ENCODE data around the gene NOS1.

The NOS1 gene

DNA sequence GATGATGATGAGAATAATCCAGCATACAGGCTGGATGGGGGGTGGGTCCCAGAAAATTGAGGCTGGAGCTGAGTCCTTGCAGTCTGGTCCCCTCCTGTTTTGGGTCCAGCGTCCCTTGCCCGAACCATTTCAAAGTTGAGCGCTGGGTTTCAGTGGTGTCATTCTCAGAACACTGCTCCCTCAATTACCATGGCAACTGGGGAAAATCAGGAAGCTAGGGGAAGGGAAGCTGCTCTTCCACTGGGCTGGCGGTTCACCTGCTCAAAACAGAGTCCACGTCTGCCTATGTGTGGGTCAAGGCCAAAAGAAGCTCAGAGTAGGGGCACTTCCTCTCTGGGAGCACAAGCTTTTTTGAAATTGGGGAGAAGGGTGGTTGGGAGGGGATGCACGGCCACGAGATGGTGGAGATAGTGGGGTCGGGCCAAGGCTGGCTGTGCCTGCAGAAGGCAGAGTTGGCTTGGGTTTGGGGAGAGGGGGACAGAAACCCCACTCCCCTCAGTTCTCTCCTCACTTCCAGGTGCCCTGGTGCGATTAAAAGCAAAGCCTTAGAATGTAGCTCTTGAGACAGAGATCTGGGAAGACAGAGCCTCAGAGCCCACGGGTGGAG lies 1.7 kb upstream of the NOS1 start:
- DNase-seq = no peak

DNA sequence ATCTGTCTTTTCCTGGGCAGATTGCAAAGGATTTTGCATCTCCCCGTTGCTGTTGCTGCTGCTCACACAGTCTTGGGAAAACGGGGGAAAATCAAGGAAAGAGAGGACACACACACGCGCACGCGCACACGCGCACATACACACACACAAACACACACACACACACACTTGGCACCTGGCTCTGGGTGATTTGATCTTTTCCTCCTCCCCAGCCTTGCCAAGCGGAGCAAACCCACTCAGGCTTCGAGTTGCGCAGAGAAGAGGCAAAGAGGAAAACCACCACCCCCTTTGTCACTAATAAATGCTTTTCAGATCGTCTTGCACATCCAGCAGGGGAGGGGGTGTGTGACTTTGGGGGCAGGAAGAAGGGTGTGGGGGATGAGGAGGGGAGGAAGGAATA lies 965 bp upstream of the NOS1 start:
- DNase-seq = no peak

DNA sequence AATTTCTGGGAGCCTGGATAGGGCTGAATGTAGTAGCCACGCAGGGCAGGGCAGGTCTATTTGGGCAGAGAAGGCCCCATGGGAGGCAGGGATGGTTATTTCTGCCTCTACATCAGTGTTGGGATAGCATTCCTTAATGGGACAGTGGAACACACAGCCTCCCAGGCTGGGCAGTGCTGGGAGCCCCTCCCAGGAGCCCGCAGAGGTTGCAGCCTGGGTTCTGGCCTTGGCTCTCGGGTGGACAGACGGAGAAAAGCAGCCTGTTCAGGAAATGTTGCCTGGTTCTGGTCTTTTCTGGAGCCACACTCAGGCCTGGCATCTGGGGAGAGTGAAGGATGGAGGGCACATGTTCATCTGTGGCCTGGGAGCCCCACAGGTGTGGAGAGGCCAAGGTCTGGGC lies 479 bp upstream of the NOS1 start:
- DNase-seq = no peak

DNA sequence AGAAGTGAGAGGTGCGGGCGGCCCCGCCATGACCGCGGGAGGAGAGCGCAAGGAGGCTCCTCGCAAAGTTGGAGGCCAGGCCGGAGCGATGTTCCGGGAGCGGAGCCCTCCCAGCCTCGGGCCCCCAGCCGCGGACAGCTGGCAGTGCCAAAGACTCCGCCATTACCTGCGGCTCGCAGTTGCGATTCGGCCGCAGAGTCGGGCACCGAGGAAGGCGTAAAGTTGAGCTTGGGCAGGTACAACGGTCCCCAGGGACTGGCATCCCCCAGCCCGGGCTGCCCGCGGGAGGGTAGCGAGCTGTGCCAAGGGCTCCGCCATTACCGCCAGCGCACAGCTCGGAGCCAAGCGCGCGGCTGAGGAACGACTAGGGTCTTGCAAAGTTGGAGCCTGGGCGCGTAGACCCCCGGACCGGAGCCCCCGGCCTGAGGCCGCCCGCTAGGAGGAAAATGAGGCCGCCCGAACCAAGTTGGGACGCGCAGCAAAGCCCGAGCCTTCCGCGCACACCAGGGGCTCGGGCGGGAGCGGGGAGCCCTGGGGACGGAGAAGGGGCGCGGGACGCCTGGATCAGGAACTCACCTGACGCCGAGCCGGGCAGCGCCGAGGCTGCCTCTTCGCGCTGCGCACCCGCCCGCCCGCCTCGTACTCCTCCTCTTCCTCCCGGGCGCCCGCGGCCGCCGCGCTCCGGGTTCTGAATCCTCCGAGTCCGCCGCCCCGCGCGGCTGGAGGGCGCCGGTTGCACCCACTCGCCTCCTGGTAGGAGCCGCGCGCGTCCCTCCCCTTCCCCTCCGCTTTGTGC lies 677 bp downstream of the NOS1 start:
- no peak for DNase-seq

DNA sequence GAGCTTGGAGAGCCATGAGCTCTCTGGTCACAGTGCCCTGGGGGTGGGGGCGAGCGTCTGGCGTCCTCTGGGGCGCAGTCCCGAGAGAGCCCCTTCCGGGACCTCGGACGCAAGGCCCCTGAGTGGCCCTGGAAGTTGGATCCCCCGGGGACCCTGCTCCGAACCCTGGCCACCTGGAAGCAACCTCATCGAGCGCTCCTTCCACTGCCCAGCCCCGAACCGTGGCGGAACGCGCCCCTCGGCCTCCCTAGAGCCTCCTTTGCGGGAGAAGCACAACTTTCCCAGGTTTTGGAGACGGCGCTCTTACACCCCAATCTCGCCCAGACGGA lies 1.2 kb downstream of the NOS1 start:
- DNase-seq = no peak

DNA sequence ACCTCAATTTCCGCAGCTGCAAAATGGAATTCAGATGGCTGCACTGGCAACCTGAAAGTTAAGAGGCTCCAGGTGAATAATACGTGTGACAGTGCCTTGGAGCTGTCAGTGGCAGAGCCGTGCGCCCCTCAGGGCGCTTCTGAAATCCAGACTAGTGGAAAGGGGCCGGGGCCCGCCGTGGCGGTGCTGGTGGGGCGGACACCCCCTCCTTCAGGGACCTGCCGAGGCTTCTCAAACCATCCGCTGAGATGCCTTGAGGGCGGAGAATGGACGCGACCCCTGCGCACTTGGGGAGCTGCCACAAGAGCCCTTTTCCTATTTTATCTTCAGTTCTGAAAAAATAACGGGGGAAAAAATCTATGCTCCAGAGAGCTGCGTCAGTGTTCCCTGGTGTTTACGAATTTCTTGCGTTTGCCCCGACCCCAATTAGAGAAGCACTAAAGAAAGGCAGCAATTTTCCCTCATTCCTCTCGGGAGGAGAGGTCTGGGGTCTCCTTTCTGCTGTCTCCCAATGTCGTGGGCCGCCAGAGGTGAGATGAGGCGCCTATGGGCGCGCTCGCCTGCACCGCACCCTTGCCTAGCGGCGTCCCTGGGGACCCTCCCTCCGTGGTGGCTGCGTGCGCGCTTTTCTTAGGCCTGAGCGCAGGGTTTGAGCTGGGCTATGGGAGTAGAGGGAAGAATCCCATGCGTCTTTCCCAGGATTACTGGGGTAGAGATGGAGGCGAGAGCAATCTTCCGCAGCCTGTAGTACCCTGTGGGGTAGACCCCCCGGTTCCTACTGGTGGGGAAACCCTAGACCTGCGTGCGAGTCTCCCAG lies 2.2 kb downstream of the NOS1 start:
- DNase-seq = no peak

DNA sequence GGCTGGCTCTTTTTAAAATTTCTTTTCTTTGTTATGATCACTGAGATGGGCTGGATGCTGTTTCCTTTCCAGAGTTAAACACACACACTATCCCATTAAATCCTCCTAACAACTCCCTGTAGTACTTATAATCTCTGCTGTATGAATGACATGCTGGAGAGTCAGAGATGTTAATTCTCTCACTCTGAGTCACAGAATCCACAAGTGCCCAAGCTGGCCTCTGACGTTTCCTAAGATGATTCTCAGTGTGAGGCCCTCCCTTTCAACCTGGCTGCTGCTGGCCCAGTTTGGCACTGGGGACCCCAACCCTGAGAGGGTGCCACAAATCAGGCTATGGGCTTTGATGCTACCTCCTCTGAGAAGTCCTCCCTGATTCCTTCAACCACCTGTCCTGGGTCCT lies 5.4 kb downstream of the NOS1 start:
- DNase-seq = no peak

DNA sequence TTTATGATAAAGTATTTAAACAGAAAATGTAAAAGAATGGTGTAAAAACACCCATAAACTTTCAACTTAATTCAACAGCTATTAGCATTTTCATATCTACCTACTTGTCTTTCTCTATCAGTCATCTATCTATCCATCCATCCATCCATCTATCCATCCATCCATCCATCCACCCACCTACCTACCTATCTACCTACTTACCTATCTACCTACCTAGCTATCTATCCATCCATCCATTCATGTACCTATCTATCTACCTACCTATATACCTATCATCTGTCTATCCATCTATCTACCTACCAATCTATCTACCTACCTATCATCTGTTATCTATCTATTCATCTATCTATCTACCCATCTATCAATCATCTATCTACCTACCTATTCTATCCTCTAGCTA lies 8.5 kb downstream of the NOS1 start:
- DNase-seq = no peak

DNA sequence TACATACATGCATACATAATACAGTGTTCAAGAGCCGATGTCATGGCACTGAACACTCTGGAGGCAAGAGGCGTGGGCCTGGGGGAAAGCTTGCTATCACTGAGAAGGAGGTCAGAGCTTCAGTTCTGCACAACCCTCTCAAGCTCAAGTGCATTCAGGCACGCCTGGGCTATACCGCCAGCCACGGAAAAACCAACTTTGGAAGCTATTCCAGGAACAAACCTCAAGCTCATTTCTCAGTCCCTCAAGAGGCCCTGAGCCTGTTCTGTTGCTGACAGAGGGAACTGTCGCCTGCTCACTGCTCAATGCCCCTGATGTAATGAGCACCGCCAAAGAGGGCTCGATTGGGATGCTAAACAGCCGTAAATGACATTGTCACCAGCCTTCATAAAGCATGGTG lies 9.2 kb downstream of the NOS1 start:
- no peak for DNase-seq

DNA sequence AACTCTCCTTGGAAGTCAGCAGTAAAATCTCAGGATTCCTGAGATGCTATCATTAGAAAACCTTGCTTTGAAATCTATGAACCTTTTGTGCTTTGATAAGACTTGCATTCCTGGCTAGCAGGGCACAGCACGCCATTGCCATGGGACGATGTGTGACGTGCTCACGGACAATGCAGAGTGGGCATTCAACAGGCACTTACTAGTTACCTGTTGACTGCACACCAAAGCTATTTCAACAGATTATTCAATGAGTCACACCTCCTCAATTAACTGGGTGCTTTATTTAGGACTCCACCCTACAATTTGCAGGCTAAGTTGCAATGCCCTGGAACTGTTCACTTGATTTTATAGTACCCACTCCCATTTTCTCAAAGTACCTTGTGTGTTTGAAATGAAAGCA lies 11.3 kb downstream of the NOS1 start:
- no peak for DNase-seq

DNA sequence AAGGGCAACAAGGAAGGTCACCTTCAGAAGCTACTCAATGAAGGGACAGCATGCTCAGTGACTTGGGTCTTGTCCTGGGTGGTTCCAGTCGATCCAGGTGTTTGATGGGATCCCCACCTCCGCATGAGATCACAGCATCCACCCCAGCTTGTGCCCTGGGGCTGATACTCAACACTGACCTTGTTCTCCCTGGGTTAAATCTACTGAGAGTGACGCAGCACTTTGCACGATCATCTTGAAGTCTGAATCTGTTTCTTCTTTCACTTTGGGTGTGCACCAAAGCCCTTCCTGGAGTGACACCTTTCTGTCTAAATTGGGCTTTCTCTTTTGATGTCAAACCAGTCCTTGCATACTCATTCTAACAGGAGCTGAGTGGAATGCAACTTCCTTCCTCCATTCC lies 13.8 kb downstream of the NOS1 start:
- no peak for DNase-seq

DNA sequence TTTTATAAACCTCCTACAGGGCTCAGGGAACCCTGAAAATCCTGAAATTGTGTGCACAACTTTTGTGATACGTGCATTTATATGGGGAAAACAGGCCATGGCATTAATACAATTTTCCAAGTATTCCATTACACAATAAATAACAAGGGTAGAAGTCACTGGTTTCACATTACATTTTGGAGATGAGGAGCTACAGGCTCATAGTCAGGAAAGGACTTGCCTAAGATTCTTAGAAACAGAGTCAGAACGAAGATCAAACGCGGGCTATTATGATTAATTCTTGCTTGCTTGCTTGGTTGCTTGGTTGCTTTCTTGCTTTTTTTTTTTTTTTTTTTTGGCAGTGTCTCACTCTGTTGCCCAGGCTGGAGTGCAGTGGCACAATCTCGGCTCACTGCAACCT lies 16.7 kb downstream of the NOS1 start:
- no peak for DNase-seq

DNA sequence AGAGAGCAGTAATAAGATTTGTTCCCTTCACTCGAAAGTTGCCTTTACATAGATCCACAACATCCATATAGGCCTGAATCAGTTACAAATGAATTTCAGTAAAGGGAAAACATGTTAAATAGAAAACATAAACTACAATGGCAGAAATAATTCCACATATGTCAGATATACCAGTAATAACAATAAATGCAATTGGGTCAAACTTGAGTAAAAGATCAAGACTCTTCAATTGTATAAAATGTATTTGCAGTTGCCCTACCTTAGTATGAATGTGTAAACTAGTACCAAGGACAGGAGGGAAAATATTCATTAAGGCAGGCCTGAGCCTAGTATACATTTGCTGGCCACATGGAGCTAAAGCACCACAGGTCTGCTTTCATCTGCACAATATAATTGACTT lies 17.6 kb downstream of the NOS1 start:
- DNase-seq = no peak

DNA sequence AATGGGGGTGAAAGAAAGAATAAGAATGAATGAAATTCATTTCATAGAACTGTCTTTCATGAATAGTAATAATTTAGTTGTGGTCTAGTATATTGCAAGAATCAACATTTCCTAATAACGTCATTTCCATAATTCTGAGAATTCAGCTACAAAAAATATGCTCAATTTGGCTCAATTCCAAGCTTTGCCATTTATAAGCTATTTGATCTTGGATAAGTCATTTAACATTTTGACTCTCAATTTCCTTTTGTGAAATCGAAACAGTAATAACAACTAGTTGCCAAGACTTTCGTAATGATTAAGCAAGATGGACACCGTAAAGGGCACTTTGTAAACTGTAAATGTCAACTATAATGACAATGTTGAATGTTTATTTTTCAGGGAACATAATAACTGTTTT lies 18.1 kb downstream of the NOS1 start:
- DNase-seq = no peak

DNA sequence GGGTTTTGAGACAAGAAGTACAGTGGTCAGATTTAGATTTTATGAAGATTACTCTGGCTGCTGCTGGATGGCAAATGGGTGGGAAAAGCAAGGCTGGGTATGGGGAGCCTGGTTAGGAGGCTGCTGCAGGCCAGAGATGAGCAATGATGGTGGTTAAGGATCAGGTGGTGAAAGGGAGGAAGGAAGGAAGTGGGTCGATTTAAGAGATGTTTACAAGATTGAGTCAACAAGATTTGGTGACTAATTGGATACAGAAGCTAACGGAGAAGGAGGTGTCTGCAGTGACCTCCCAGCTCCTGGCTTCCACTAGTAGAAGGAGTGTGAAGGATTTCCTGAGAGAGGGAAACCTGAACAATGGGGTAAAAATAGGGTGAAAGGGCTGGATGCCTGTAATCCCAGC lies 18.7 kb downstream of the NOS1 start:
- DNase-seq = no peak

DNA sequence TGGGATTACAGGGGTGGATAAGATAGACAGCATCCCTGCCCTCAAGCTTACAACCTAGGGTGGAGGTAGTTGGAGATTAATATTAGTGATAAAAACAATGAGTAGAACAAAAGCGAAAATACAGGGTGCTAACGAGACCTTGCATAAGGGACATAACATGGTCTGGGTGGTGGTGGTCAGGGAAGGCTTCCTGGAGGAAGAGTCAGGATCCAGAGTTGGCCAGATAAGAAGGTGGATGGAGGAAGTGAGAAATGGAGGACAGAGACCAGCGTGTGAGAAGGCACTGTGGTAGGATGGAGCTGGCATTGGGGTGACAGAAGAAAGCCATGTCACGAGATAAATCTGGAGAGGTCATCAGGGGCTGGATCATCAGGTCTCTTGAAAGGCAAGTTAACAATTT lies 19.2 kb downstream of the NOS1 start:
- no peak for DNase-seq

DNA sequence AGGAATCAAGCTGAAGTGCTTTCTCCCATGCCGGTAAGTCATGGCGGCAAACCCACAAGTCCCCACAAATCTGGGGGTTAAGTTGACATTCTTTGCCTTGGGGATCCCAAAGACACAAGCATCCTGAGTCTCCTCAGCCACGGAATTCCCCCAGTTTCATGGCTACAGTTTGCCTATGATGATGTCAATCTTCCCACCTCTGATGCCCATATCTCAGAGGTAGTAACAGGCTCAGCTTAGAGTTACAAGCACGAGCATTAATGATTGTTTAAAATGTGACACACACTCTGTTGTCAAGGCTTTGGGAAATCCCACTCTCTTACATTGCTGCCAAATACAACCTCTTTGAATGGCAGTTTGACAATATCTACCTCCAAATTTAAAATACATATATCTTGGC lies 22.3 kb downstream of the NOS1 start:
- DNase-seq = no peak

DNA sequence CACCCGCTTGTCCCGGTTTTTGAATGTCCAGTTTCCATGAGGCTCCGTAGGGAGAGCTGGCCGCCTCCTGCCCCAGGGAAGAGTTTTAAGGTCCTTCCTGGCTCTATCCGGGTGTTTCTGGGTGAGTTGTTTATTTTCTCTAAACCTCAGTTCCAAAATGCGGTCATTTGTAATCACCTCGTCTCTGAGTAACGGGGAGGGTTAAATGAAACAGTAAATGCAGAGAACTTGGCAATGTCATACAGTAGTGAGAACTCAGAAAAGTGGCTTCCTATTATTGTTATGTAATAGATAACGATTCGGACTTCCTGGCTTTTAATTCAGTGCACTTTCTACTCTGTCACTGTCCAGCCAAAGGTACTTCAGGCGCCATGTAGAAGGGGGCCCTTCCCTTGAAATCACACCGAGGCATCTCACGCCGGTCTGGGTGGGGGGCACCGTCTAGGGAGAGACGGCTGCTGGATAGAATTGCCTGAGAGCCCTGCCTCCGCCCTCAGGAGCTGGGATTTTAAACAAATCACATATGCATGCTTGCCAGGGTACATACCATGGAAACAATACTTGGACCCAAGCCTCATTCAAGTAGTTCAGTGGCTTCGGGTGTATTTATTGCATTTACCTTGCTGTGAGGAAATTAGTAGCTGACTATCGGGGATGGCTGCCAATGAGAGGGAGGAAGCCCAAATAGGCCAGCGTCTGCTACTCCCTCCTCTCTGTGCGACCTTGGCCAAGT lies 26.4 kb downstream of the NOS1 start:
- DNase-seq = no peak

DNA sequence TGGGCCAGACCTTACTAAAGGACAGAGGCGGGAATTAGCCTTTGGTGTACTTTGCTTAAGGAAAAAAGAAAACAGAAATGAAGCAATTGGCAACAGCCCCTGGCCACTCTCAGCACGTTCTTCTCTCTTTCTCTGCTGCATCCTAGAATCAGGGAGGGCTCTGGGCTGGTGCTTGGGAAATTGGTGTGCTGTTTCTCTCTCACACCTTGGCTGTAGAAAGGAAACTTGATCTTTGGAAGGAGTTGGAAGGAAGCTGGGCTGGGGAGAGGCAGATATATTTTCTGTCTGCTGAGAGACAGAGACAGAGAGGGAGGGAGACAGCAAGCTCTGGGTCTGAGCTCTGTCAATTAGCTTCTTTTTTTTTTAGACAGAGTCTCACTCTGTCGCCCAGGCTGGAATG lies 27.4 kb downstream of the NOS1 start:
- DNase-seq = no peak

DNA sequence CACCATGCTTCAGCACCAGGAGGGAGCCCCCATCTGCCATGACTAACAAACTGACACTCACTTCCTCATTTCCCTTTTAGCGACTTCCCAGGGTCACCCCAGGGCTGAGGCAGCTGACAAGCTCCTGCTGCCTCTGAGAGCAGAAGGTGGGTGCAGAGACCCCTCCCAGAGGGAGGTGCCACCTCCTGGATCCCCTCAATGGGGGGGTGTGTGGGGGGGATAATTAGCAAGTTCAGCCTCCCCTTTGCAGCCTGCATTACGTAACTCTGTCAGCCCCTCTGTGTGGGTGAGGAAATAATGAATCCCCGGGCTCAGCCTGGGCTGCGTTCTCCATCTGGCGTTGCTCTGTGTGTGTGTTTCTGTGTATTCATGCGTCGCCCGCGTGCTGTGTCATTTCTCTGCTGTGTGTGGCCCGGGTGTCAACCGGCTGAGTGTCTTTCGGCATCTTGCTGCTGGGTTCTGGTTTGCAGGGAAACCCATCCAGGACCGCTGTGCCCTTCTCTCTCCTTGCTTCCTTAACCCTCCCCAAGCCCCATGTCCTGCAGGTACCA lies 28.0 kb downstream of the NOS1 start:
- no peak for DNase-seq

DNA sequence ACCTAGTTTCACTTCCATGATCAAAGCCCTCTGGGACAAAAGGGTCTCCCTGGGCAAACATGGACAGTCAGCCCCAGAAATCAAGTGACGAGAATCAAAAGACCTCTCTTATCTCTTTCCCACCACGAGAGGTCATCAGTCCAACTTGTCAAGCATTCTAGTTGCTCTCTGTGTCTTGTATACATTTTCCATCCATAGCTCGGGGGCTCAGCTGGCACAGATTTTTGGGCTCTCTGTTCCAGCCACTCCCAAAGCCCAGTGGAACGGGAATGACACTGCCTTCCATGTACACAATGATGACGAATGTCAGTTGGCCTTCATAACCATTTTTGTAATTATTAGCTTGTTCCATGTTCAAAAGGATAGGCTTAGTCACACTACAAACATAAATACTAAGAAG lies 29.7 kb downstream of the NOS1 start:
- DNase-seq = no peak

DNA sequence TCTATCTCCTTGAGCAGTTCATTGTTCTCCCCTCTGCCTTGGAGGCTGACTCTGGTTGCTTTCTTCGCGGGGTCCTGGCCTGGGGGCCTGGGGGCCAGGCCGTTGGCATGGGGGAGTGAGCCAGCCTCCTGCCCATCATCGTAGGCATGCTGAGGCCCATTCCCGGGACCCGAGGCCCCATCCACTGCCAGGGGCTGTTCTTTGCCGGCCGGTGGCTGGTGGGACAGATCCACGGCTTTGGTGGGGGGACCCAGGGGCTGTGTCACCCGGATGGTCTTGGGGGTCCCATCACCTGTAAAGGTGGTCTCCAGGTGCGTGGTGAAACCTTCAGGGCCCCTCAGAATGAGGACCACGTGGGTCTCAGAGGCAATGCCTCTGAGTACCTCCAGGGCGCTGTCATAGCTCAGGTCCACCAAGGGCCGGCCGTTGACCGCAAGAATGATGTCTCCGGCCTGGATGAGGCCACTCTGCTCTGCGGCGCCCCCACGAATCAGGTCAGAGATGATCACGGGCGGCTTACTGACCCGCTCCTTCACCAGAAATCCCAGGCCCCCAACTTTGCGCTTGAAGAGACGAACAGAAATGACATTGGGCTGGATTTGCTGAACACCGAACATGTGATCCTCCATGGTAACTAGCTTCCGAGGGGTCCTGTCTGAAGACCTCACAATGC lies 30.8 kb downstream of the NOS1 start:
- DNase-seq = no peak

DNA sequence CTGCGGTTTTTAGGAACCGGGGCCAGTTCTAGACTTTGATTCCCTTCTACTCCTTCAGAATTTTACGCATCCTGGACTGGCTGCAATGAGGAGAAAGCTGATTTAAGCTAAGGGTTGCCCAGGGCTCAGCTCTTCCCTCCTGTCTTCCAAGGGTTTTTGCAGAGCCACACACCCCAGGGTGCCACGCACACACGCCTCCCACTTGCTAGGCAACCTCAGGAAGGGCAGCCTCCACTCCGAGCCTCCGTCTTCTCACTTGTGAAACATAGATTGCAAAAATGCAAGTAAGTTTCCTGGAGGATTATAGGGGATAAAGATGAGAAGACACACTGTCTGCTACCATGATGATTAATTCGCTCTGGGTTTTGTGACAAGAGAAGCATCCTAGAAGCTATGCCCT lies 31.7 kb downstream of the NOS1 start:
- no peak for DNase-seq
